BJ (cell line): ENCODE data around the gene SEC14L5. TPM values are rescaled to one million over a fixed set of nuclear protein-coding genes. Genes with fewer than 3 reads are reported as not detected.

ENCODE experiments used
- CTCF ChIA-PET: fragments of 350-600 bp; formaldehyde crosslinking; extraction: SDS; loops from one replicate; lab custom pipeline; 2021; ENCODE audit warnings: antibody characterized with exemption, inconsistent platforms; lab: Yijun Ruan, JAX
- POLR2A ChIA-PET: fragments of 300-600 bp; sonication (Branson Sonifier 250); formaldehyde crosslinking; extraction: SDS; loops from one replicate; lab custom pipeline; 2021; ENCODE audit warnings: antibody characterized with exemption; lab: Charles Lee
- DNase-seq: peaks from one replicate; pipeline ENCODE4 v3.0.0-alpha.2; 2011; ENCODE audit warnings: low read depth
- H3K27me3 ChIP-seq: 2 replicates; pipeline ENCODE4 v1.6.0; 2011; ENCODE audit warnings: low read length; ENCODE audit not compliant: control insufficient read depth, insufficient read depth
- H3K36me3 ChIP-seq: 2 replicates; pipeline ENCODE4 v1.5.1; 2011; ENCODE audit warnings: low read length; ENCODE audit not compliant: control insufficient read depth, insufficient read depth
- H3K4me3 ChIP-seq: 2 replicates; pipeline ENCODE4 v1.5.1; 2011; ENCODE audit warnings: low read depth, mild to moderate bottlenecking, control low read depth, low read length
- CTCF ChIP-seq: IDR thresholded peaks from 2 replicates; pipeline ENCODE4 v1.5.1; 2011; ENCODE audit warnings: low read depth, mild to moderate bottlenecking, control low read depth, inconsistent platforms, low read length, moderate library complexity; ENCODE audit not compliant: insufficient read depth
- polyA plus RNA-seq: library from polyadenylated mRNA; depleted of rRNA; stranded (reverse); fragments of >200 nt; gene quantifications from 2 replicates; pipeline ENCODE4 v1.2.3, GENCODE V29; 2011

Gene SEC14L5
- polyA plus RNA-seq, 1 experiment: not detected

DNA sequence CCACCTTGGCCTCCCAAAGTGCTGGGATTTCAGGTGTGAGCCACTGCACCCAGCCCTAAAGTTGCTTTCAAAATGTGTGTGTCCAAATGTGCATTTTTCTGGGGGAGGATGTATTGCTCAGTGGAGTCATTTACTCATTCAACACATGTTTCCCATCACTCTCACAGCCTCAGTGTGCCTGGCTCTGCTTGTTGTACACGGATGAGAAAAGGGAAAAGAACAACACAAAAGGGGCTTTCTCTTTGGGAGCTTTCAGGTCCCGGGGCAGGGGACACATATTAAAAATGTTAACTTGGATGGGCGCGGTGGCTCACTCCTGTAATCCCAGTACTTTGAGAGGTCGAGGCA lies 19.5 kb upstream of the SEC14L5 start:
- no peak for TF ChIP-seq CTCF
- no peak for DNase-seq
- H3K4me3 ChIP-seq: no peak overlapping the region
- no peaks in the 10 kb centered on the region for H3K36me3 ChIP-seq
- CTCF ChIA-PET: interaction anchor here (0.6 kb wide), 1 partner anchor 37 kb away, joined by 3 read pairs; no protein-coding TSS in a partner anchor
- POLR2A ChIA-PET: no interaction called here
- peaks cover 14% of the 10 kb centered on the region for H3K27me3 ChIP-seq

DNA sequence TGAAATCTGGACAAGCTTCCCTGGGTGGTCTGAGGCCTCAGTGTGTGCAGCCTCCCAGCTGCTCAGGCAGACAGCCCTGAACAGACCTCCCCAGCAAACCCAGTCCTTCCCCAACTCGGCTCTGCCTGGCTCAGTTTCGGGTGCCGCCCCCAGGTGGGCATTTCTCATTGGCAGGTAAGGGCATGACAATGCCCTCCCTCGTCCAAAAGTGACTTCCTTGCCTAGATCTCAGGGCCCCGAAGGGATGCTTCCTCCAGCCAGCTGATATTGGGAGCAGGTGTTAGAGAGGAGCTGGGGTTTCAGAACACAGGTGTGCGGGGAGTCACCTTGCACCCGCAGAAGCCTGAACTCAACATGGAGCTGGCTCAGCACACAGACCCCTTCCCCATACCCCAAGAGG lies 17.4 kb upstream of the SEC14L5 start:
- Histone ChIP-seq H3K4me3 (no peak overlapping the region), H3K27me3 (peaks cover 12% of the 10 kb centered on the region), H3K36me3 (no peaks in the 10 kb centered on the region)
- POLR2A ChIA-PET: no interaction called here
- DNase-seq: no peak
- CTCF ChIA-PET: interaction anchor here (1.0 kb wide), 1 partner anchor 15 kb away, joined by 3 read pairs; no protein-coding TSS in a partner anchor
- TF ChIP-seq CTCF: no peak

DNA sequence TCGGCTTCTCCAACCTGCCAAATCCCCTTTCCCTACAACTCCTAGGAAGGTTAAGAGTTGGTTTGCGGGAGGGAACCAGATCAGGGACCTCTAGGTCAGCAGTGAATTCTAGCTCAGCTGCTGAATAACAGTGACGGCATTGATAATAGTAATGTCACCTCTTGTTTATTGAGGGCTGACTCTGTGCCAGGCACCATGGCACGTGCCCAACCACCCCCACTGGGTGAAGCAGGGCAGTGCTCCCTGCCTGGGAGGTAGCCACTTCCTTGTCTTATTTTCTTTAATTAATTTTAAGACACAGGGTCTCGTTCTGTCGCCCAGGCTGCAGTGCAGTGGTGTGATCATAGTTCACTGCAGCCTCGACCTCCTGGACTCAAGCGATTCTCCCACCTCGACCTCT lies 15.6 kb upstream of the SEC14L5 start:
- no peak for DNase-seq
- ChIA-PET POLR2A (interaction anchor here (0.6 kb wide), 1 partner anchor 208 kb away, joined by 3 read pairs; the partner anchor contains the start of gene DNAAF8), CTCF (interaction anchor here (1.5 kb wide), 1 partner anchor 13 kb away, joined by 5 read pairs; no protein-coding TSS in a partner anchor)
- TF ChIP-seq CTCF: no peak
- peaks cover 6% of the 10 kb centered on the region for H3K27me3 ChIP-seq
- H3K4me3 ChIP-seq: no peak overlapping the region
- H3K36me3 ChIP-seq: no peaks in the 10 kb centered on the region

GRCh38 chr16:4944333-4945281 lies 13.5 kb upstream of the SEC14L5 start:
- ChIA-PET POLR2A (no interaction called here), CTCF (interaction anchor here (0.8 kb wide), 1 partner anchor 11 kb away, joined by 3 read pairs; no protein-coding TSS in a partner anchor)
- no peak overlapping the region for H3K4me3 ChIP-seq
- H3K27me3 ChIP-seq: no peaks in the 10 kb centered on the region
- H3K36me3 ChIP-seq: no peaks in the 10 kb centered on the region
- peak; percentile 82 for DNase-seq
- TF ChIP-seq CTCF: no peak

DNA sequence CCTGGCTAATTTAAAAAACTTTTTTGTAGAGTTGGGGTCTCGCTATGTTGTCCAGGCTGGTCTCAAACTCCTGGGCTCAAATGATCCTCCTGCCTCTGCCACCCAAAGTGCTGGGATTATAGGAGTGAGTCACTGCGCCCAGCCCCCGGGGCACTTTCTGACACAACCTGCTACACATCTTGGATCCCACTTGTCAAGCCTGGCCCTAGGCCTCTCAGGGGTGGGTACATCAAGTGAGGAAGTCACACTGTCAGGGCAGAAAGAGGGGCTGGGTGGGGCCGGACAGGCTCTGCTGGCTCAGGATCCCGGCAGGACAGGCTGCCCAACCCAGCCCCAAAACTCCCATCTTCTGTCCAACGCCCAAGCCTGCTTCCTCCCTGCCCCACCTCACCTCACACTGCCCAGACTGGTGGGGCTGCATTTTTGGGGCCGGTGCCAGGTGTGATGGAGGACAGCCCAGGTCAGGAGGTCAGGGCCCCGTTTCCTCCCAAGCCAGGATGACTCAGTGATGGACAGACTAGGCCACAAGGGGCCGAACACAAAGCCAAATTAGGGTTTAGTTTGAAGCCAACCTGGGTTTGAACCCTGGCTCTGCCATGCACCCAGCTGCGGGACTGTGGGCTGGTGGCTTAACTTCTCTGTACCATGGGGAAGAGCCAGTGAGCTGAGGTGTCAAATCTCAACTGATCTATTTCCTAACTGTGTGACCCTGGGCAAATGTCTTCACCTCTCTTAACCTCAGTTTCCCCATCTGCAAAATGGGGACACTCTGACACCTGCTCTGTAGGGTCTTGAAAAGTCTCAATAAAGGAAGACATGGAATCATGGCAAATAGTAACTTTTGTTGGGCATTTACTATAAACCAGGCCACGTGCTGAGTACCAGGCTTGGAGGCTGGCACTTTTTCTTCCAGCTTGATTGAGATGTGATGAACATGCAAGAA lies 12.3 kb upstream of the SEC14L5 start:
- POLR2A ChIA-PET: no interaction called here
- H3K27me3 ChIP-seq: no peaks in the 10 kb centered on the region
- H3K4me3 ChIP-seq: no peak overlapping the region
- H3K36me3 ChIP-seq: no peaks in the 10 kb centered on the region
- CTCF ChIA-PET: interaction anchor here (0.9 kb wide), 1 partner anchor 9 kb away, joined by 3 read pairs; the partner anchor contains the start of gene PPL
- no peak for DNase-seq
- no peak for TF ChIP-seq CTCF
